SK-N-MC (cell line): Measurements from ENCODE around the gene PBX1.

ENCODE experiments used
- DNase-seq: peaks from one replicate; pipeline ENCODE4 v3.0.0-alpha.2; 2011; ENCODE audit warnings: low read depth, low spot score
- H3K27ac ChIP-seq: fragments of 200-600 bp; sonication (generic); 2 replicates; pipeline ENCODE4 v1.5.1; 2016; ENCODE audit warnings: mixed run types
- H3K36me3 ChIP-seq: fragments of 200-600 bp; sonication (generic); 2 replicates; pipeline ENCODE4 v1.6.1; 2017; ENCODE audit warnings: antibody characterized with exemption, low read length, mixed read lengths; ENCODE audit not compliant: insufficient read depth
- H3K4me3 ChIP-seq: fragments of 200-600 bp; sonication (generic); 2 replicates; pipeline ENCODE4 v1.5.1; 2016
- H3K9ac ChIP-seq: fragments of 200-600 bp; sonication (generic); 2 replicates; pipeline ENCODE4 v1.8.0; 2017; ENCODE audit warnings: mixed run types, mixed read lengths; ENCODE audit not compliant: insufficient read length
- H3K9me3 ChIP-seq: fragments of 200-600 bp; sonication (generic); 2 replicates; pipeline ENCODE4 v1.6.1; 2017; ENCODE audit warnings: low read depth, mild to moderate bottlenecking, antibody characterized with exemption, low read length, moderate library complexity, mixed read lengths
- EZH2 ChIP-seq: fragments of 200-600 bp; sonication (generic); IDR thresholded peaks from one replicate; pipeline ENCODE4 v1.6.1; 2017; ENCODE audit warnings: antibody characterized with exemption
- FOXP2 ChIP-seq: optimal IDR thresholded peaks from 2 replicates; pipeline ENCODE3; 2011; ENCODE audit warnings: mild to moderate bottlenecking, moderate library complexity; ENCODE audit not compliant: insufficient read depth; ENCODE audit errors: extremely low read length, control extremely low read depth
- POLR2AphosphoS5 ChIP-seq: IDR thresholded peaks from 2 replicates; pipeline ENCODE4 v1.6.1; 2012; ENCODE audit warnings: mild to moderate bottlenecking, low read depth, low read length, borderline replicate concordance

Gene PBX1

GRCh38 chr1:164700683-164701082 is 141.7 kb downstream of the PBX1 start:
- Histone ChIP-seq H3K4me3 (no peak overlapping the region), H3K9me3 (no peaks in the 10 kb centered on the region), H3K27ac (no peak overlapping the region), H3K9ac (no peak overlapping the region), H3K36me3 (no peaks in the 10 kb centered on the region)
- no peak for DNase-seq
- TF ChIP-seq FOXP2: no peak
- TF ChIP-seq EZH2: no peak
- no peak for TF ChIP-seq POLR2AphosphoS5

GRCh38 chr1:164701189-164701761 is 142.3 kb downstream of the PBX1 start:
- H3K4me3 ChIP-seq: no peak overlapping the region
- H3K27ac ChIP-seq: no peak overlapping the region
- H3K36me3 ChIP-seq: no peaks in the 10 kb centered on the region
- no peaks in the 10 kb centered on the region for H3K9me3 ChIP-seq
- H3K9ac ChIP-seq: no peak overlapping the region
- DNase-seq: no peak
- no peak for TF ChIP-seq EZH2
- TF ChIP-seq POLR2AphosphoS5: no peak
- TF ChIP-seq FOXP2: no peak

- no peak overlapping the region for H3K4me3 ChIP-seq
- TF ChIP-seq POLR2AphosphoS5: no peak
- no peak for TF ChIP-seq FOXP2
- TF ChIP-seq EZH2: no peak
- DNase-seq: no peak
- H3K36me3 ChIP-seq: no peaks in the 10 kb centered on the region
- H3K27ac ChIP-seq: no peak overlapping the region
- no peaks in the 10 kb centered on the region for H3K9me3 ChIP-seq
- H3K9ac ChIP-seq: no peak overlapping the region
Measured at GRCh38 chr1:164702216-164702615, 143.2 kb downstream of the PBX1 start.

- Histone ChIP-seq H3K36me3 (no peaks in the 10 kb centered on the region), H3K9ac (no peak overlapping the region), H3K27ac (no peak overlapping the region), H3K4me3 (no peak overlapping the region), H3K9me3 (no peaks in the 10 kb centered on the region)
- no peak for TF ChIP-seq EZH2
- TF ChIP-seq POLR2AphosphoS5: no peak
- TF ChIP-seq FOXP2: no peak
- no peak for DNase-seq
Measured at GRCh38 chr1:164702664-164703063, 143.7 kb downstream of the PBX1 start.

GRCh38 chr1:164703463-164703862 is 144.5 kb downstream of the PBX1 start:
- Histone ChIP-seq H3K36me3 (no peaks in the 10 kb centered on the region), H3K4me3 (no peak overlapping the region), H3K9me3 (no peaks in the 10 kb centered on the region), H3K9ac (no peak overlapping the region), H3K27ac (peak overlapping the region; percentile 70; the same call in 1 of the 2 replicates)
- no peak for TF ChIP-seq POLR2AphosphoS5
- TF ChIP-seq FOXP2: no peak
- TF ChIP-seq EZH2: no peak
- no peak for DNase-seq

GRCh38 chr1:164703960-164704411 is 145.0 kb downstream of the PBX1 start:
- no peak overlapping the region for H3K4me3 ChIP-seq

GRCh38 chr1:164704954-164705353 is 146.0 kb downstream of the PBX1 start:
- DNase-seq: no peak
- Histone ChIP-seq H3K27ac (peak overlapping the region; percentile 70), H3K36me3 (no peaks in the 10 kb centered on the region)

More at GRCh38 chr1:164703960-164704411, 145.0 kb downstream of the PBX1 start:
- Histone ChIP-seq H3K9ac (peak overlapping the region; percentile 7), H3K27ac (peak overlapping the region; percentile 70), H3K36me3 (no peaks in the 10 kb centered on the region), H3K9me3 (no peaks in the 10 kb centered on the region)
- TF ChIP-seq POLR2AphosphoS5 (no peak), EZH2 (no peak), FOXP2 (no peak)
- no peak for DNase-seq

GRCh38 chr1:164706606-164706987 is 147.6 kb downstream of the PBX1 start:
- Histone ChIP-seq H3K27ac (peak overlapping the region; percentile 53), H3K36me3 (no peaks in the 10 kb centered on the region), H3K9me3 (no peaks in the 10 kb centered on the region), H3K4me3 (no peak overlapping the region), H3K9ac (peak overlapping the region; percentile 6)
- TF ChIP-seq FOXP2 (no peak), EZH2 (no peak), POLR2AphosphoS5 (no peak)
- DNase-seq: no peak

More at GRCh38 chr1:164704954-164705353, 146.0 kb downstream of the PBX1 start:
- H3K9ac ChIP-seq: peak overlapping the region; percentile 24
- no peak for TF ChIP-seq EZH2
- TF ChIP-seq POLR2AphosphoS5: no peak
- TF ChIP-seq FOXP2: no peak
- H3K9me3 ChIP-seq: no peaks in the 10 kb centered on the region
- H3K4me3 ChIP-seq: no peak overlapping the region; the same call in 1 of the 2 replicates
